ENCODE results near the gene KLF13. TPM values are rescaled to one million over a fixed set of nuclear protein-coding genes. Genes with fewer than 3 reads are reported as not detected.

The KLF13 gene
- total and polyA plus RNA-seq, 8 donors, result 12.3 to 57.1 (median 32.6) TPM

DNA sequence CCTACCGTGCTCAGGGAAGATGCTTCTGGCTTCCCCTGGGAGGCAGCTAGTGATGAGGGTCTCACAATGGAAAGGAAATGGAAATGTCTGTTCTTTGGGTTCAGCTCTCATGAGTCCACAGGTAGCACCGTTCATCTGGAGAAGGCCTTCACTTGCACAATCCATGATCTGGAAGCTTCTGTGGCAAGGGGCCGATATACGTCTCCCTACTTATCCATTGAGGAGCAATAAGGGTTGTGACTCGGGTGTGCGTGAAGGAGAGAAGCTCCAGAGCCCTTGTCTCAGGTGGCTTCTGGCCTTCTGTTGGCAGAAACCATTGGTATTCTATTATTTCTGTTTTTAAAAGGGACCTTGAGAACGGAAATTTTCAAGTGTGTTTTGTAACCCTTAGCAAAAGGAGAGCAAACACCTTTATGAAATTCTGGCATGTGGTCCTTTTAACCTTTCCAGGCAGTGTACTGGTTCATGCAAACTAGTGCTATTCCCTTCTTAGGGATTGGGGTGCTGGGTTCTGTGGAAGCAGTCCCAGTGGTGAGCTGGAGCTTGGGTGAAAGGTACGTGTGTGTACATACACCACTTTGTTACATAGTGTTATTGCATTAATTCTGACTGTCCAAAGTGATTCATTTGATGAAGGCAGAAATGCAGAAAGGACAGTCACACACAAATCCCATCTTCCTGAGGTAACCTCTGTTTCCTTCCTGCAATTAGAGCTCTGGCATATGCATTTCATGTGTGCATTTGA lies 32.5 kb downstream of the KLF13 start:
- DNase-seq, result peak in 1 of 6 donors; percentile 46
- no peak for TF ChIP-seq CTCF (IDR thresholded peaks at IDR 0.05)
- peak overlapping the region; percentile 64 to 93 (median 84) for H3K27ac ChIP-seq
- no peak for ATAC-seq
- H3K9me3 ChIP-seq, result no peaks in the 10 kb centered on the region
- no peaks in the 10 kb centered on the region for H3K36me3 ChIP-seq
- peaks cover 3 to 81% (median 73%) of the 10 kb centered on the region in 3 donors for H3K4me1 ChIP-seq
- H3K27me3 ChIP-seq, result no peaks in the 10 kb centered on the region
- WGBS, 2 donors, result 63 to 67% methylated on average over 8 of the region's 8 CpGs
- intact Hi-C loops (cut with DNase I), result no loop called here
- FAIRE-seq, result no peak
- H3K4me3 ChIP-seq, result no peak overlapping the region

GRCh38 chr15:31359702-31360111 lies 33.1 kb downstream of the KLF13 start:
- 37 to 40% methylated on average over 7 of the region's 7 CpGs for WGBS, 2 donors
- Histone ChIP-seq H3K4me3 (no peak overlapping the region), H3K36me3 (no peaks in the 10 kb centered on the region), H3K4me1 (peaks cover 2 to 82% (median 75%) of the 10 kb centered on the region in 3 donors), H3K27me3 (no peaks in the 10 kb centered on the region), H3K9me3 (no peaks in the 10 kb centered on the region), H3K27ac (peak overlapping the region; percentile 64 to 93 (median 84))
- intact Hi-C loops (cut with DNase I), result no loop called here
- peak in 3 of 4 donors; percentile 2 to 11 (median 3) for ATAC-seq
- no peak for FAIRE-seq
- DNase-seq, result peak in 3 of 6 donors; percentile 42 to 56 (median 50)
- no peak for TF ChIP-seq CTCF (IDR thresholded peaks at IDR 0.05)

- H3K4me1 ChIP-seq, result peaks cover 7 to 82% (median 78%) of the 10 kb centered on the region in 3 donors
Observed at GRCh38 chr15:31360158-31360561, 33.5 kb downstream of the KLF13 start.

GRCh38 chr15:31360843-31361763 lies 34.5 kb downstream of the KLF13 start:
- Histone ChIP-seq H3K27me3 (no peaks in the 10 kb centered on the region), H3K4me3 (no peak overlapping the region), H3K36me3 (no peaks in the 10 kb centered on the region), H3K9me3 (no peaks in the 10 kb centered on the region), H3K4me1 (peaks cover 11 to 84% (median 82%) of the 10 kb centered on the region in 3 donors), H3K27ac (peak overlapping the region; percentile 79 to 93 (median 84))
- intact Hi-C loops (cut with DNase I), result no loop called here
- peak; percentile 66 to 90 (median 77) for DNase-seq
- 39 to 41% methylated on average over 17 of the region's 17 CpGs for WGBS, 2 donors
- ATAC-seq, result peak; percentile 66 to 72 (median 68)
- FAIRE-seq, result no peak
- TF ChIP-seq CTCF (IDR thresholded peaks at IDR 0.05), result no peak

More at GRCh38 chr15:31360158-31360561, 33.5 kb downstream of the KLF13 start:
- 65 to 68% methylated on average over 8 of the region's 8 CpGs for WGBS, 2 donors
- Histone ChIP-seq H3K9me3 (no peaks in the 10 kb centered on the region), H3K27me3 (no peaks in the 10 kb centered on the region), H3K4me3 (no peak overlapping the region), H3K36me3 (no peaks in the 10 kb centered on the region), H3K27ac (peak overlapping the region; percentile 64 to 93 (median 84))
- no peak for TF ChIP-seq CTCF (IDR thresholded peaks at IDR 0.05)
- DNase-seq, result peak in 2 of 6 donors; percentile 59 to 70
- ATAC-seq, result peak in 3 of 4 donors; percentile 6 to 8 (median 7)
- no peak for FAIRE-seq
- intact Hi-C loops (cut with DNase I), result no loop called here

Data from pancreas (tissue), 10 donors.